HUES48 (cell line): ENCODE measurements around the gene XKR3.
"Not testable (repeated sequence)": the region's sequence is repeated elsewhere in the genome, so short reads cannot be mapped to it uniquely, and the experiment has no call there.

Experiments
- H3K27ac ChIP-seq: one replicate; pipeline ENCODE4 v1.7.0; 2013; ENCODE audit warnings: low read depth, low read length, inconsistent platforms
- H3K27me3 ChIP-seq: 2 replicates; pipeline ENCODE4 v1.6.1; 2013; ENCODE audit warnings: mild to moderate bottlenecking, low read length; ENCODE audit not compliant: control insufficient read depth, insufficient read depth
- H3K36me3 ChIP-seq: 2 replicates; pipeline ENCODE4 v1.6.1; 2013; ENCODE audit warnings: low read length; ENCODE audit not compliant: control insufficient read depth, insufficient read depth
- H3K4me1 ChIP-seq: 2 replicates; pipeline ENCODE4 v1.6.1; 2013; ENCODE audit warnings: mild to moderate bottlenecking, low read length; ENCODE audit not compliant: control insufficient read depth, insufficient read depth
- H3K4me3 ChIP-seq: 2 replicates; pipeline ENCODE4 v1.5.1; 2013; ENCODE audit warnings: mild to moderate bottlenecking, low read depth, low read length
- H3K9ac ChIP-seq: 2 replicates; pipeline ENCODE4 v1.6.1; 2013; ENCODE audit warnings: mild to moderate bottlenecking, low read depth, low read length, moderate library complexity
- H3K9me3 ChIP-seq: 2 replicates; pipeline ENCODE4 v1.6.1; 2013; ENCODE audit warnings: low read length; ENCODE audit not compliant: control insufficient read depth, insufficient read depth

The XKR3 gene

DNA sequence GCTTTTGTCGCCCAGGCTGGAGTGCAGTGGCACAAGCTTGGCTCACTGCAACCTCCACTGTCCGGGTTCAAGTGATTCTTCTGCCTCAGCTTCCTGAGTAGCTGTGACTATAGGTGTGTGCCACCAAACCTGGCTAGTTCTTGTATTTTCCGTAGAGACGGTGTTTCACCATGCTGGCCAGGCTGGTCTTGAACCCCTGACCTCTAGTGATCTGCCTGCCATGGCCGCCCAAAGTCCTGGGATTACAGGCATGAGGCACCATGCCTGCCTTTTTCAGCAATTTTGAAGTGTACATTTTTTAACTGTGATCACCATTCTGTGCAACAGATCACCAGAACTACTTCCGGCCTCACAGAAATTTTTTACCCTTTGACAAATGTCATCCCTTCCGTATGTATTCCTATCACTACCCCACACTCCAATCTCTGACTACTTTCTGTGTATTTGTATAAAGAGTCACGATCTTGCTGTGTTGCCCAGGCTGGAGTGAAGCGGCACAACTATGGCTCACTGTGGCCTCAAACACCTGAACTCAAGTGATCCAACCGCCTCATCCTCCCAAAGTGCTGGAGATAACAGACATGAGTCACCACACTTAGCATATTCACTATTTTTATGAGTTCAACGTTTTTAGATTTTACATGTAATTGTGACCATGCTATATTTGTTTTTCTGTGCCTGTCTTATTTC is 44.0 kb downstream of the XKR3 start:
- Histone ChIP-seq H3K4me1 (no peaks in the 10 kb centered on the region), H3K9me3 (no peaks in the 10 kb centered on the region), H3K36me3 (no peaks in the 10 kb centered on the region), H3K27me3 (no peaks in the 10 kb centered on the region), H3K27ac (no peak overlapping the region), H3K9ac (no peak overlapping the region), H3K4me3 (no peak overlapping the region)

- H3K9me3 ChIP-seq, result no peaks in the 10 kb centered on the region
- H3K4me1 ChIP-seq, result peaks cover 7% of the 10 kb centered on the region
- H3K4me3 ChIP-seq, result no peak overlapping the region
- no peaks in the 10 kb centered on the region for H3K36me3 ChIP-seq
- no peak overlapping the region for H3K27ac ChIP-seq
- no peak overlapping the region for H3K9ac ChIP-seq
- H3K27me3 ChIP-seq, result no peaks in the 10 kb centered on the region
These were observed 47.8 kb downstream of the XKR3 start for GRCh38 chr22:16777284-16777924.

DNA sequence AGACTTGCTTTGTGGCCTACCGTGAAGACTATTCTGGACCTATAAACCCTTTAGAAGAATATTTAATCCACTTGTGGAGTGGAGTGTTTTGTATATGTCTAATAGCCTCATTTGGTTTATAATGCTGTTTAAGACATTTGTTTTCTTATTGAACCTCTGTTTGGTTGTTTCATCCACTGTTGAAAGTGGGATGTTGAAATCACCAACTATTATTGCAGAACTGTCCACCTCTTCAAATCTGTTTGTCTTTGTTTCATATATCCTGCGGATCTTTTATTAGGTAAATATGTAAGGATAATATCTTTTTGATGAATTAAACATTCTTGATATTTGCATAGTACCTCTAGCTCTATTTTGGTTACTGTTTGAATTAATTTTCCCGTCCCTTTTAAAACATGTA is 49.1 kb downstream of the XKR3 start:
- Histone ChIP-seq H3K9me3 (no peaks in the 10 kb centered on the region), H3K4me3 (no peak overlapping the region), H3K36me3 (no peaks in the 10 kb centered on the region), H3K27me3 (no peaks in the 10 kb centered on the region), H3K9ac (no peak overlapping the region), H3K4me1 (peaks cover 7% of the 10 kb centered on the region), H3K27ac (no peak overlapping the region)

DNA sequence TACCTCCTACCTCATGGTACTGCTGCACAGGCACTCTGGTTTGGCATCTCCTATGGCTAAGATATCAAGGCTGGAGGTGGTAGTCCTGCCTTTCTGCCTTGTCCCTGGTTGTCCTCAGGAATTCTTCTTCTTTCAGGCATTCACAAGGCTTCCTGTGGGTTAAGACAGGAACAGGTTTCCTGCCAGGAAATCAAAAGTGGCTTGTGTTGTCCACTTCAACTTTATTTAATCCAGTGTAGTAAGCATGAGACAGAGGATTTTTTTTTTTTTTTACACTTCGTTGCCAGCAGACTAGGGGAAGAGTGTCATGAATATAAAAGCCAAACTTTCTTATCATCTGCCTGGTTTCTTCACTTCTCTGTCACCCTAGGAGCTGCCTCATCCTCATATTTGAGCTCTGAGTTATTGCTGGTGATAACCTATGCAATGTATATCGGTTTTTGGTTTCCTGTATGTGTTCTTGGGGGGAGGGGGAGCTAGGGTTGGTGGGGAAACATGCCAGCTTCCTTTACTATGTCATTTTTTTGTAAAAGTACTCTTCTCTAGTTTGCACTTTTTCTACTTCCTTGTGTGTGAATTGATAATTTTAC is 50.2 kb downstream of the XKR3 start:
- H3K4me1 ChIP-seq, result peaks cover 7% of the 10 kb centered on the region
- no peaks in the 10 kb centered on the region for H3K36me3 ChIP-seq
- no peak overlapping the region for H3K27ac ChIP-seq
- no peaks in the 10 kb centered on the region for H3K27me3 ChIP-seq
- no peak overlapping the region for H3K4me3 ChIP-seq
- H3K9ac ChIP-seq, result no peak overlapping the region
- no peaks in the 10 kb centered on the region for H3K9me3 ChIP-seq

GRCh38 chr22:16771569-16771968 is 53.6 kb downstream of the XKR3 start:
- H3K36me3 ChIP-seq, H3K27ac ChIP-seq, H3K9ac ChIP-seq, H3K9me3 ChIP-seq, H3K4me1 ChIP-seq, H3K27me3 ChIP-seq, H3K4me3 ChIP-seq: not testable (repeated sequence)

GRCh38 chr22:16767927-16768326 is 57.3 kb downstream of the XKR3 start:
- H3K27ac ChIP-seq, H3K4me3 ChIP-seq, H3K36me3 ChIP-seq, H3K4me1 ChIP-seq, H3K27me3 ChIP-seq, H3K9ac ChIP-seq: not testable (repeated sequence)
- peaks cover 10% of the 10 kb centered on the region; the same call in 1 of the 2 replicates for H3K9me3 ChIP-seq

DNA sequence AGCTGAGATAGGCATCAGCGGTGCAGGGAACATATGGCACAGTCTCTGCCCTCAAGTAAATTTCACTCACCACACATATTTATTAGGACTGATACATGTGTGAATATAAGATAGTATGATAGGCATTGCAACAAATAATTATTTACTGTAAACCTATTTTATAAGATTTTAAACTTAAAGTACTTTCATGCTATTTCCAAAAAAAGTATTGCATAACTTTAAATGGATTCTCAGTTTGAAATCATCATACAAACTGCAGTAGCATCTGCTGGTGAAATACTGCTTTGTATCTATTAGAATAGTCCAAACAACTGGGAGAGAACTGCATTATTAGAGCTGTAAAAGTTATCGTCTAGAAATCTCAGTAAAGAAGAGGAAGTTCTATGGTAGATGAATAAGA is 63.0 kb downstream of the XKR3 start:
- H3K9me3 ChIP-seq, result peaks cover 43% of the 10 kb centered on the region
- not testable (repeated sequence) for H3K27ac ChIP-seq, H3K36me3 ChIP-seq, H3K4me1 ChIP-seq, H3K27me3 ChIP-seq, H3K4me3 ChIP-seq, H3K9ac ChIP-seq

- not testable (repeated sequence) for H3K9ac ChIP-seq, H3K4me1 ChIP-seq, H3K4me3 ChIP-seq, H3K36me3 ChIP-seq, H3K27me3 ChIP-seq, H3K27ac ChIP-seq
- H3K9me3 ChIP-seq, result peaks cover 41% of the 10 kb centered on the region
These were observed 64.8 kb downstream of the XKR3 start for GRCh38 chr22:16760416-16760815.

- H3K4me3 ChIP-seq, H3K4me1 ChIP-seq, H3K27ac ChIP-seq, H3K27me3 ChIP-seq, H3K9ac ChIP-seq, H3K36me3 ChIP-seq: not testable (repeated sequence)
- peaks cover 63% of the 10 kb centered on the region for H3K9me3 ChIP-seq
These were observed 75.9 kb downstream of the XKR3 start for GRCh38 chr22:16749282-16749681.

DNA sequence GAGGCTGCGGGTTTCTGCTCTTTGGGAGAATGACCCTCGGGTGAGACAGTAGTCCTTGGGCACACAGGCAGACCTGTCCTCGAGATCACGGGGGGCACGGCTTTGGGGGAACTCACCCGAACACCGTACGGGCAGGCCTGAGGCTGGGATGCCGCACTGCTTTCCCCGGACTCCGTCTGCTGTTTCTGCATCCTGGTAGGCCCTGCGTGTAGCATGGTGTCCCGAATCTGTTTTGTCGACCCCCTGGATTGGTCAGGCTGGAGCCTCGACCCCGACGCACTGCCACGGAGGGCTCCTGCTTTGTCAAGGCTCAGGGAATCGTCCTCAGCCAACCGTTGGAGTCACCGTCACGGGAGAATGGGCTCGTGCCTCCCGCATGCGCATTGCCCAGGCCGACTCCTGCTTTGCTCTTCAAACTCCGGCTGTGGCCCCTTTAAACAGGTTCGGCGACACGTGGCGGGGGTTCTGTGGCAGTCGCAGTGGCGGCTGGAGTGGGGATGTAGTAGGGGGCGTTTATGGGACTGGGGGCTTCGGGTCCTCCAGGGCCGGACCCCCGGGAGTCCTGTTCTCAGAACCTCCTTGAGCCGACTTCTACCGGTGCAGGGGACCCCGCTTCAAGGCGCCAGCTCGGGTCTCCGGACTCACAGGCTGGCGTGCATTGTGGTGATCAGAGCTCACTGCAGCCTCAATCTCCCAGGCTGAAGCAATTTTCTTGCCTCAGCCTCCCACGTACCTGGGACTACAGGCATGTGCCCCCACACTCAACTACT is 76.9 kb downstream of the XKR3 start:
- peaks cover 68% of the 10 kb centered on the region for H3K9me3 ChIP-seq
- H3K27ac ChIP-seq, H3K36me3 ChIP-seq, H3K4me3 ChIP-seq, H3K9ac ChIP-seq, H3K4me1 ChIP-seq, H3K27me3 ChIP-seq: not testable (repeated sequence)
